ENCODE results near the gene ABCB8.

- TF ChIP-seq, protein P1, sequence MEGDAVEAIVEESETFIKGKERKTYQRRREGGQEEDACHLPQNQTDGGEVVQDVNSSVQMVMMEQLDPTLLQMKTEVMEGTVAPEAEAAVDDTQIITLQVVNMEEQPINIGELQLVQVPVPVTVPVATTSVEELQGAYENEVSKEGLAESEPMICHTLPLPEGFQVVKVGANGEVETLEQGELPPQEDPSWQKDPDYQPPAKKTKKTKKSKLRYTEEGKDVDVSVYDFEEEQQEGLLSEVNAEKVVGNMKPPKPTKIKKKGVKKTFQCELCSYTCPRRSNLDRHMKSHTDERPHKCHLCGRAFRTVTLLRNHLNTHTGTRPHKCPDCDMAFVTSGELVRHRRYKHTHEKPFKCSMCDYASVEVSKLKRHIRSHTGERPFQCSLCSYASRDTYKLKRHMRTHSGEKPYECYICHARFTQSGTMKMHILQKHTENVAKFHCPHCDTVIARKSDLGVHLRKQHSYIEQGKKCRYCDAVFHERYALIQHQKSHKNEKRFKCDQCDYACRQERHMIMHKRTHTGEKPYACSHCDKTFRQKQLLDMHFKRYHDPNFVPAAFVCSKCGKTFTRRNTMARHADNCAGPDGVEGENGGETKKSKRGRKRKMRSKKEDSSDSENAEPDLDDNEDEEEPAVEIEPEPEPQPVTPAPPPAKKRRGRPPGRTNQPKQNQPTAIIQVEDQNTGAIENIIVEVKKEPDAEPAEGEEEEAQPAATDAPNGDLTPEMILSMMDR (IDR thresholded peaks at IDR 0.05) = no peak
- TF ChIP-seq EZH2 (IDR thresholded peaks at IDR 0.05; ENCODE audit: borderline replicate concordance, insufficient read depth, low read depth, low read length, poor library complexity, severe bottlenecking) = no peak
Measured at GRCh38 chr7:150986556-150986955, 41.7 kb upstream of the ABCB8 start.
